ENCODE measurements around the gene DLG2.

The DLG2 gene

DNA sequence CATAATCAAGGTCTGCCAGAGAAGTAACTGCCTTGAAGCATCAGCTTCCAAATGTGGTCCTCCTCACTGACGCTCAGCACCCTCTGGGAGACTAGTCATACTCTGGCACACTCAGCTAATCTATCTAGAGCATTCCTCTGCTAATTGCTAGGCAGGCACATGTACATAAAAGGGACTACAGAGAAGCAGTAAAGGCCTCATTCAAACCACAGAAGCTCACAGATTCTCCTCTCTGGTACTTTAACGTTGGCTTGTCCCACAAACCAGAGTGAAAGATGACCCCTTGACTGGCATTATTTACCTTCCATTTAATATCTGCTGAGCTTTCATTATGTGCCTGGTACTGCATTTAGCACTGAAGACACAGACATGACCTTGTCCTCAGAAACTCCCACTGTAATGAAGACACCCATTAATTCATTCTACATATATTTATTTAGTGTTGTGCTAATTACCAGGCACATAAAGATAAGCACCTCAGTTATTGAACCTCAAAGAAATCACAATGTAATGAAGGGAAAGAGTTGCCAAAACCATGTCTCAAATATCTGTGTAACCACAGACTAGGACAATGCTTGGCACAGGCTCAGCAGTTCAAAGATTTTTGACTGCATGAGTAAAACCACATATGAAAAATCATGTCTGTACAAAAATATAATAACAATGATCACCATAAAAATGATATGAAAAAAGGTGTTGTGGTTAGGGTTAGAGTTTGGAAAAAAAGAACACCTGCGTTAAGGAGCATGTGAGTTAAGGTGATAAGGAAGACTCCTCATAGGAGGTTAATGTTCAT, 550.4 kb downstream of the DLG2 start:
- H3K27ac ChIP-seq (replicated peaks), result no peak overlapping the region
- TF ChIP-seq POLR2AphosphoS5 (IDR thresholded peaks at IDR 0.05; ENCODE audit: low read depth), result no peak
- TF ChIP-seq, protein P1, sequence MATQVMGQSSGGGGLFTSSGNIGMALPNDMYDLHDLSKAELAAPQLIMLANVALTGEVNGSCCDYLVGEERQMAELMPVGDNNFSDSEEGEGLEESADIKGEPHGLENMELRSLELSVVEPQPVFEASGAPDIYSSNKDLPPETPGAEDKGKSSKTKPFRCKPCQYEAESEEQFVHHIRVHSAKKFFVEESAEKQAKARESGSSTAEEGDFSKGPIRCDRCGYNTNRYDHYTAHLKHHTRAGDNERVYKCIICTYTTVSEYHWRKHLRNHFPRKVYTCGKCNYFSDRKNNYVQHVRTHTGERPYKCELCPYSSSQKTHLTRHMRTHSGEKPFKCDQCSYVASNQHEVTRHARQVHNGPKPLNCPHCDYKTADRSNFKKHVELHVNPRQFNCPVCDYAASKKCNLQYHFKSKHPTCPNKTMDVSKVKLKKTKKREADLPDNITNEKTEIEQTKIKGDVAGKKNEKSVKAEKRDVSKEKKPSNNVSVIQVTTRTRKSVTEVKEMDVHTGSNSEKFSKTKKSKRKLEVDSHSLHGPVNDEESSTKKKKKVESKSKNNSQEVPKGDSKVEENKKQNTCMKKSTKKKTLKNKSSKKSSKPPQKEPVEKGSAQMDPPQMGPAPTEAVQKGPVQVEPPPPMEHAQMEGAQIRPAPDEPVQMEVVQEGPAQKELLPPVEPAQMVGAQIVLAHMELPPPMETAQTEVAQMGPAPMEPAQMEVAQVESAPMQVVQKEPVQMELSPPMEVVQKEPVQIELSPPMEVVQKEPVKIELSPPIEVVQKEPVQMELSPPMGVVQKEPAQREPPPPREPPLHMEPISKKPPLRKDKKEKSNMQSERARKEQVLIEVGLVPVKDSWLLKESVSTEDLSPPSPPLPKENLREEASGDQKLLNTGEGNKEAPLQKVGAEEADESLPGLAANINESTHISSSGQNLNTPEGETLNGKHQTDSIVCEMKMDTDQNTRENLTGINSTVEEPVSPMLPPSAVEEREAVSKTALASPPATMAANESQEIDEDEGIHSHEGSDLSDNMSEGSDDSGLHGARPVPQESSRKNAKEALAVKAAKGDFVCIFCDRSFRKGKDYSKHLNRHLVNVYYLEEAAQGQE (IDR thresholded peaks at IDR 0.05; ENCODE audit: insufficient replicate concordance, low read depth), result no peak
- no peak for TF ChIP-seq GABPA (IDR thresholded peaks at IDR 0.05; ENCODE audit: low read depth)
- TF ChIP-seq SPI1 (IDR thresholded peaks at IDR 0.05; ENCODE audit: borderline replicate concordance, low read depth), result no peak
- TF ChIP-seq, protein P2, sequence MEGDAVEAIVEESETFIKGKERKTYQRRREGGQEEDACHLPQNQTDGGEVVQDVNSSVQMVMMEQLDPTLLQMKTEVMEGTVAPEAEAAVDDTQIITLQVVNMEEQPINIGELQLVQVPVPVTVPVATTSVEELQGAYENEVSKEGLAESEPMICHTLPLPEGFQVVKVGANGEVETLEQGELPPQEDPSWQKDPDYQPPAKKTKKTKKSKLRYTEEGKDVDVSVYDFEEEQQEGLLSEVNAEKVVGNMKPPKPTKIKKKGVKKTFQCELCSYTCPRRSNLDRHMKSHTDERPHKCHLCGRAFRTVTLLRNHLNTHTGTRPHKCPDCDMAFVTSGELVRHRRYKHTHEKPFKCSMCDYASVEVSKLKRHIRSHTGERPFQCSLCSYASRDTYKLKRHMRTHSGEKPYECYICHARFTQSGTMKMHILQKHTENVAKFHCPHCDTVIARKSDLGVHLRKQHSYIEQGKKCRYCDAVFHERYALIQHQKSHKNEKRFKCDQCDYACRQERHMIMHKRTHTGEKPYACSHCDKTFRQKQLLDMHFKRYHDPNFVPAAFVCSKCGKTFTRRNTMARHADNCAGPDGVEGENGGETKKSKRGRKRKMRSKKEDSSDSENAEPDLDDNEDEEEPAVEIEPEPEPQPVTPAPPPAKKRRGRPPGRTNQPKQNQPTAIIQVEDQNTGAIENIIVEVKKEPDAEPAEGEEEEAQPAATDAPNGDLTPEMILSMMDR (IDR thresholded peaks at IDR 0.05; ENCODE audit: insufficient read depth, low read length), result no peak
- H3K4me3 ChIP-seq (replicated peaks; ENCODE audit: insufficient read depth, low read length), result no peak overlapping the region
- no peak for DNase-seq (ENCODE audit: low read depth in 1 of 2, low spot score in 1 of 2)
- H3K27me3 ChIP-seq (ENCODE audit: insufficient read depth, poor library complexity, severe bottlenecking), result no peaks in the 10 kb centered on the region

DNA sequence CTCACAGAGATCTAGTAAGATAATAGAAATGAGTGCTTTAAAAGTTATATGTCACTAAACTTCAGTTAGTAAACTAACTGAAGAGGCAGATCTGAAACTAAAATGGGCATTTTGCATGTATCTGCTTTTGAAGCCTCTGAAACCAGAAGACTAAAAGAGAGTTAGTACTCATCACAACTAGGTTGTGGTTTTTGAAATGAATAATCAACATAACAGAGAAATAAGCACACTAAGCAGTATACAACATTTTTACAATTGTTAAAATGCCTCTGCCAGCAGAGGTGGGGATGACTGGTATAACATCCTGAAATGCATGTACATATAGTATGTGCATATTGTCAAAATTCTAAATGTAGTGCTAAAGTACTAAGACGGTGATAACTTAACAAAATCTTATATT, 564.5 kb downstream of the DLG2 start:
- H3K27ac ChIP-seq (replicated peaks), result no peak overlapping the region
- no peak overlapping the region for H3K4me3 ChIP-seq (replicated peaks; ENCODE audit: insufficient read depth, low read length)
- no peaks in the 10 kb centered on the region for H3K27me3 ChIP-seq (ENCODE audit: insufficient read depth, poor library complexity, severe bottlenecking)
- TF ChIP-seq, protein P2 (IDR thresholded peaks at IDR 0.05; ENCODE audit: insufficient read depth, low read length), result no peak
- DNase-seq (ENCODE audit: low read depth in 1 of 2, low spot score in 1 of 2), result no peak

DNA sequence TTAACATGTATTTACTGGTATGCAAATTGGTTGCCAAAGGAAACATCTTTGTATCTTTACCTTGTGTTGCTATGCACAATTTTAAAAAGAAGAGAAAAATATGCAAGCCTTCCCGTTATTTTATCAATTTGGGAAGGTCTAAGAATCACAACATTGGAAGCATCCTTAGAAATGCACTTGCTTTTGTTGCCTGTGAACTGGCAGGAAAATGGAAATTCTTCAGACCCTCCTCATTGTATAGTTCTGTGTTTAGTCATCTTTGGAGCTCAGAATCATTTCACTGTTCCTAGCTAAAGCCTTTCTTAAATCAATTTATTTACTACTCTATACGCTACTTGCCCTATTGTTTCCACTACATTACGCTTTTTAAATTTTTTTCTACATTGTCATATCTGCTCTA, 574.5 kb downstream of the DLG2 start:
- H3K27ac ChIP-seq (replicated peaks), result no peak overlapping the region
- H3K27me3 ChIP-seq (ENCODE audit: insufficient read depth, poor library complexity, severe bottlenecking), result no peaks in the 10 kb centered on the region
- no peak overlapping the region for H3K4me3 ChIP-seq (replicated peaks; ENCODE audit: insufficient read depth, low read length)
- TF ChIP-seq, protein P1 (IDR thresholded peaks at IDR 0.05; ENCODE audit: insufficient replicate concordance, low read depth), result no peak
- TF ChIP-seq POLR2AphosphoS5 (IDR thresholded peaks at IDR 0.05; ENCODE audit: low read depth) (no peak), SPI1 (IDR thresholded peaks at IDR 0.05; ENCODE audit: borderline replicate concordance, low read depth) (no peak)
- TF ChIP-seq, protein P2 (IDR thresholded peaks at IDR 0.05; ENCODE audit: insufficient read depth, low read length), result no peak
- no peak for DNase-seq (ENCODE audit: low read depth in 1 of 2, low spot score in 1 of 2)

DNA sequence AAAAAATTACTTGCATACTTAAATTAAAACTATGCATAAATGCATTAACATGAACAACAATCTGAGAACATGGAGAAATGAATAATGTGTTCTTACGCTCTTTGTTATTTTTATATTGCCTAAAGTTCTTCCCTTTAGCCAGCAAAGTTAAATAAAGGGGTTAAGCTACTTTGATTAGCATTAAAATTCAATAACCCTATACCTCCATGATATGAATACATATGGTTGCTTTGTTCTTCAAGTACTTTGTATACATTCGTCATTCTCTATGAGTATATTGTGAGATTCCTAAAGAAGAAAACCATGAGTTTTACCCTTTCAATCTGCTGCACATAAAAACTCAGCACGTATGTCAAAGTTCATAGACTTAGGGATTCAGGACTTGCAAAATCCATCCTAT, 578.3 kb downstream of the DLG2 start:
- Histone ChIP-seq H3K27me3 (ENCODE audit: insufficient read depth, poor library complexity, severe bottlenecking) (no peaks in the 10 kb centered on the region), H3K27ac (replicated peaks) (no peak overlapping the region), H3K4me3 (replicated peaks; ENCODE audit: insufficient read depth, low read length) (no peak overlapping the region)
- TF ChIP-seq POLR2AphosphoS5 (IDR thresholded peaks at IDR 0.05; ENCODE audit: low read depth), result no peak
- no peak for TF ChIP-seq GABPA (IDR thresholded peaks at IDR 0.05; ENCODE audit: low read depth)
- no peak for TF ChIP-seq SPI1 (IDR thresholded peaks at IDR 0.05; ENCODE audit: borderline replicate concordance, low read depth)
- TF ChIP-seq, protein P2 (IDR thresholded peaks at IDR 0.05; ENCODE audit: insufficient read depth, low read length), result no peak
- TF ChIP-seq, protein P1 (IDR thresholded peaks at IDR 0.05; ENCODE audit: insufficient replicate concordance, low read depth), result no peak
- no peak for DNase-seq (ENCODE audit: low read depth in 1 of 2, low spot score in 1 of 2)
